Activated CD8-positive, alpha-beta memory T cell treated with anti-CD3 and anti-CD28 coated beads for 4 hours (primary cell): Measurements from ENCODE around the gene TEX47.

ENCODE experiments used
- DNase-seq, 2 donors: peaks; one replicate each; pipeline ENCODE4 v3.0.0-alpha.2; 2020; ENCODE audit warnings: low read depth in 2 of 2

TEX47 gene

DNA sequence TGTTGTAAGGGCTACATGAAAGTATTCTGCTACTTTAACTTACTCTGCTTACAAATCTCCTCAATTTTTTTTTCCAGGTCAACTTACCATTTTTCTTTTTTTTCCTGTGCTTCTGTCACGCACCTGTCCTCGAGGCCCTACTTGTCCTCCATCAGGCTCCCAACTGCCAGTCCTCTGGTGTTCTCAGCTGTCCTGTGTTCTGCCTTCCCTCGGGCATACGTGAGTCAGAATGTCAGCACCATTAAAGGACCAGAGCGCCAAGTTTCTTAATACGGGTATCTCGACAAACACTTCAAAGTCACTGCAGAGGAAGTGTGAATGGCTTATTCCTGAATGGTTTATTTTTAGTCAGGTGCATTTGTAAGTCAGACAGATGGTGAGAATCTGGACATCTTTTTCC lies at the start of gene TEX47:
TEX47 (minus strand) TSS at position 185 of the 400 bp plus-strand sequence. CDS start 795 bp downstream, outside the sequence.
- no peak for DNase-seq

DNA sequence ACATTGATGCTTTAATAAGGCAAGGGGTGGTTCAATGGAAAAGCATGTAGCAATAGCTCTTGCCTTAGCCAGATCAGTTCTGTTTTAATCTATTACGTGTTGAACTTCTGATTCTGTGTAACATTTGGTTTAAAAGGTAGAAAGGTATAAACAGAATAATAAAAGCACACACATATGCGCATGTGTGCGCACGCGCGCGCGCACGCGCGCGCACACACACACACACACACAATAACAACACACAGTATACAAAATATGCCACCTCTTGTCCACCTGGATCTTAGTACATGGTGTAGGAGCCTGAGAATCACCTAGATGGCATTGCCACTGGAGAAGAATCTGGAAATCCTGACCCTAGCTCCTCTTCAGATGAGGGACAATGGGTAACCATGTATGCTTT lies 49.6 kb upstream of the TEX47 start:
- DNase-seq, result no peak

DNA sequence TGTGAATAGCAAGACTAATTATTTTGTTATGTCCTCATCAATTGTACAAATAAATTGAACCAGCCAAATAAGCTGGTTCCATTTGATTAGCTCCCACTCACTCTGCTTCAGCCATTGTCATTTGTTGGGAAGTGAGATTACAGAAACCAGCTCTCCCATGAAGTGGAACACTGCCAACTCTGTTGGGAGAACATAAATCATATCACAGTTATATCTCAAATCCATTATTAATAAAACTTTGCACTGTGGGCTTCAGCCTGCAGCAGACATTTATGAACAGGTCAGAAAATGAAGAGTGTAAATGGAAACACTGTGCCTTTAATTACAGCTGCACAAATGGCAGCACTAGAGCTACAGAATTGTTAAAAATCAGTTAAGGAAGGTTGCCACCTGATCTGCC lies 46.7 kb upstream of the TEX47 start:
- no peak for DNase-seq

DNA sequence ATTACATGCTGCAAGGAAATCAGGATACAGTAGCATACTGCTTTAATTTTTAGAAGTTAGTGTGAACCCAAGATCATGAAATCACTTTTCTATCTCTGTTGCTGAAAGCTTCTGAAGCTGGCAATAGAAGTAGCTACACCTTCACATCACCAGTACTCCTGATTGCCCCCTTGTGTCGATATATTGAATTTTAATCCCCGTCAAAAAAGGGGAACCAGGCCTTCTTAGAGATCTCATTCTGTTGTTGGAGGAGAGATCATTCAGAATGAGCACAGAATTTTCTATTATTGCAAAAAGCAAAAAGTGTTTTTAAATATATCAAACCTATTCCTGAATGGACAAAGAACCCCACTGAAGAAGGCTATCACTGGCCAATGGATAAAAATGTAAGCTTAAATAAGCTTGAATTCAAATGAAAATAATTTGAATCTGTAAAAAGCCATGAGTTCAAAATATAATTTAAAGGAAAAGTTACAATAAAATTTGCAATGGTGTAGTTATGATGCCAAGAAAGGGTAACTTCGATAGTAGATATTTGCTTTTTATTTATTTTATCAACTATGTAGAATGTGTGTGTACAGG lies 39.7 kb upstream of the TEX47 start:
- DNase-seq, result no peak

DNA sequence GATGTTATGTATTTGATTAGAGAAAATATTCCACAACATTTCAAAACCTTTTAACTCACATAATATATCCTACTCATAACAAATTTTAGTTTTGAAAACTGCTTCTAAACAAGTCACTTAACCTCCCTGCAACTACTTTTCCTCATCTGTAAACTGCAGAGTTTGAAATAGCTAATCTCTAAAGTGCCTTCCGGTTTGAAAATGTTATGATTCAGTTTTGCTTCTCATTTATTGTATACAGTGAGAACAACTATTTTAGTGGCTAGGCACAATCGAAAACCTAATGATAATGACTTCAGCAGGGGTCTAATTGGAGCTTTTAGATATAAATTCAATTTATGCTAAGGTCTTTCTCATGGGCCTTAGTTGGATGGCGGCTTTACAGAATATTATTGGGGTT lies 30.7 kb upstream of the TEX47 start:
- no peak for DNase-seq

DNA sequence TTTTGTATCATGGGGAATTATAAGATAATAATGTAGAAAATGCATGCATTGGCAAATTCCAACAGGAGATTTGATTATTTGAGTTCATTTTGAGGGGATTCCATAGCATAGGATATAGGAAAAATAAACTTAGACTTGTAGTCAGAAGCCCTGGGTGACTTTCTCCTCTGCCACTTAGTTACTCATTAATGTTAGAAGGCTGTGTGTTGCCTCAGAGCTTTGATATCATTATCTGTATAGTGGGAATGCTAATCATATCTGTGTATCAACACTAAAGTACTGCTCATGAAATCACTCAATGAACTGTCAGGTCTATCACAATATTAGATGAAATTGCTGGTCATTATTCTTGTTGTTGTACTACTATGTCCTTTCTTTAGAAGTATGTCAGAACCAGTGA lies 23.0 kb upstream of the TEX47 start:
- no peak for DNase-seq

DNA sequence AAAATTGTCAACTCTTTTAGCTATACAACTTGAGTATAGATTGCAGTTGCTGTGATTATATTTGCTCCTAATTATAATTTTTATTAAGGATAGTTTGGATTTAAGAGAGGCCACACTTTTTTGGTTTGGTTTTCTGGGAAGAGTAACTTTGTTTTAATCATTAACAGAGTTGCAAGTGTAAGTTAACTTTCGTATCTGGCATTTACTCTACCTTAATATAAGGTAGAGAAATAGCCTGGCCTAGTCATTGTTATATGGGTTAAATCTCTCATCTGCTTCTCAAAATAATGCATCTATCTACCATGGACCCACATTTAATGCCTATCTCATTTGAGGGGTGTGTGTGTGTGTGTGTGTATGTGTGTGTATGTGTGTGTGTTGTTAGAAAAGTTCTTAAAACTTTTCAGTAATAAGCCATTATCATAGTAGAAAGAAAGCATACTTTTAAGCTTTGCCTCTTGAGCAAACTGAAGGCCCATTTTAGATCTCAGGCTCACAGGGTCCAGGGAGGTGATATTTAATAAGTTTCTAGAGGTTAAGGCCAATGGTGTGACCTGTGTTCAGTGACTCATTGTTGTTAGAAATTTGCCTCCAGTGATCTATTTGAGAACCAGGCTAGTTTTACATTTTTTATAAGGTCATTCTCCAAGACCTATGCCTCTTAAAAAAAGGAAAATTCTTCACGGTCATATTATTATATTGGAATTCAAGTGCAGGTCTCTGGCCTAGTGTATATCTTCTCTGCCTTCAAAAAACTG lies 10.9 kb upstream of the TEX47 start:
- DNase-seq, result no peak

DNA sequence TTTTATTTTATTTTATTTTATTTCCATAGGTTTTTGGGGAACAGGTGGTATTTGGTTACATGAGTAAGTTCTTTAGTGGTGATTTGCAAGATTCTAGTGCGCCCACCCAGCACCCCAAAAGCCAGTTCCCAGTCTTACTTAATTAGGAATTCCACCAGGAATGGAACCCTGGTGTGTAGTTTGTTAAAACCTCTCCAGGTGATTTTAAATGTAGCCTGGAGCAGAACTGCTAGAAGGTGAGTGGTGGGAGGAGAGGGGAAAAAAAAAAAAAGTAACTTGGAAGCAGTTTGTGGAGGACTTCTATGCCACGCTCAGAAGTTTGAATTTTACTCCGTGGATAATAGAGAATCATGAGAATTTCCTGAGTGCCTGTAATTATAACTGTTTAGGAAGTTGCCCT lies 5.5 kb upstream of the TEX47 start:
- no peak for DNase-seq

DNA sequence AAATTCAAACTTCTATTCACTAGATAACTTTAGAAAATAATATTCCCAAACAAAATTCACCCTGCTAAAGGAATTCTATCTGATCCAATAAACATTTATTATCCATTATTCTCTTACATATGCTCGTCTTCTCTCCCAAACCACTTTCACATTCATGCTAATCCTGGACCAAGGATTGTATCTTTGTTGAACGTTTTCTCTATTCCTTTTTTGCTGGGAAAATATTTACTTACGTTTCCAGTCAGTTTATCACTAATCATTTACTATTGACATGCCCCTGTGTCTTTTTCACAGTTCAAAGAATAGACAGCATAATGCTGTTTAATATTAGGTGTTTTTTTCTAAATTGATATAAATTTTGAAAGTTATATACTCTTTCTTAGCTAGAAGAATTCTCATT lies 3.2 kb downstream of the TEX47 start:
- DNase-seq, result no peak

DNA sequence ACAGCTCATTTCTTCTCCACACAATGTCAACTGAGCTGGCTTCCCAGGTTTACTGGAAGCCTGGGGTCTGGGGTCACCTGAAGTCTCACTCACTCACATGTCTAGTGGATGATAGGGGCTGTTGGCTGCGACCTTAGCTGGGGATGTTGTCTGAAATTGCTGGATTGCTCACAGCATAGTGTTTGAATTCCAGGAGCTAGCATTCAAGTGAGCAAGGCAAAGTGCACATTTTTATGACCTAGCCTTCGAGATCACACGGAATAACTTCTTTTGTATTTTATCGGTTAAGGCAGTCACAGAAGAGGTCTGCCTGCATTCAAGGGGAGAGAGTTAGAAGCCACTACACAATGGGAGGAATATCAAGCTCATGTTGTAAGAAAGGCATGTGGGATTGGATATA lies 3.6 kb downstream of the TEX47 start:
- no peak for DNase-seq

DNA sequence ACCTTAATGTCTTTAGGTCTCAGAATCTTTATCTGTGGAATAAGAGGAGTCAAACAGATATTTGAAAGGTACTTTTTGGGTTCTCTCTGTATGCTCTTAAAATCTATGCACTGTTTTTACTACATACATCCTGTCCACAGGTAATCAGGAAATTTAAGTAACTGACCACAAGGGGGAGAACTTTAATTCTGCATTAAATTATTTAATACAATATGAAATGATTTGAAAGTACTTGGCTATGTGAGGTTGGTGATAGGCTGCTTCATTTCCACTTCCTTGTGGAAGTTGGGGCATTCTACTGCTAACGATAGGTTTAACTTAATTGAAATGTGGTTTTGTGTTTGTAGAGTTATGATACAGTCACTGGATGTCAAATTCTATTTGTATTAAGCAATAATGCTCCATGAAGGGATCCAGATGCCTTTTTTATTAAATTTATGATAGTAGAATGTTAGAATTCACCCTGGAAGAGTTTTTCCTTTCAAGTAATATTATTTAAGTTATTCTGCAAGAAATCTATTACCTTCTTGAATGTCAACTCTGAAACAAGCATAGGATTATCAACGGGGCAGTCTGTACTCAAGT lies 6.0 kb downstream of the TEX47 start:
- no peak for DNase-seq

DNA sequence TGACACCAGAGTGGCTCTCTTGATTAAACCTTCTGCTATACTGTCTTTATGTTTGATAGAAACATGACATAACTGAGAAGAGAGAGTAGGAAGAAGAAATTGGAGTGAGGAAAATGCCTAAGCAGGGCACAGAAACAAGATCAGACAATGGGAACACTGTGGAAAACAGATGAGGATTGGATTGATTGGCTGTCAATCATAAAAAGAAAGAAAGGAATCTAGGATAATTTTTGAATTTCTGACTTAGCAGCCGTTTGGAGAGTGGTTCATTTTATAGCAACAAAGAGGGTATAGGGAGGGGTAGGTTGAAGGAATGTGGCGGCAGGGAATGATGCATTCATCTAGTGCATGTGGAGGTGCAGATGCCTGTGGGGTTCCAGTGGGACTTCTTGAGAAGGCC lies 7.8 kb downstream of the TEX47 start:
- DNase-seq, result no peak

DNA sequence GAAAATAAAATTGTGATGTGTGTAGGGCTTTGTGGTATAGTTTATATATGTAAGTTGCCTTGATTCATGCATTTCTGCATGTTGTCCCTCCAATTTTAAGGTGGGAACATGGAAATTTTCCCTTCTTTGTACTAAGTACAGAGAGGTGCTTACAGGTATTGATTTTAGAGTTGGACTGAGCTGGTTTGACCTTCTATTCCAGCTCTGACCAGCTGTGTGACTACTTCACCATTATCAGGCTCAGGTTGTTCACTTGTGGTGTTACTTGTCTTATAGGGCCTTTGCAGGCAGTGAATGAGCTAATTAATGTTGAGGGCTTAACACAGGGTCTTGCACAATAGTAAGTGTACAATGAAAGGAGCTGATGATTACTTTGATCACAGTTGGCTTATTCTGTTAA lies 19.7 kb downstream of the TEX47 start:
- DNase-seq, result no peak

DNA sequence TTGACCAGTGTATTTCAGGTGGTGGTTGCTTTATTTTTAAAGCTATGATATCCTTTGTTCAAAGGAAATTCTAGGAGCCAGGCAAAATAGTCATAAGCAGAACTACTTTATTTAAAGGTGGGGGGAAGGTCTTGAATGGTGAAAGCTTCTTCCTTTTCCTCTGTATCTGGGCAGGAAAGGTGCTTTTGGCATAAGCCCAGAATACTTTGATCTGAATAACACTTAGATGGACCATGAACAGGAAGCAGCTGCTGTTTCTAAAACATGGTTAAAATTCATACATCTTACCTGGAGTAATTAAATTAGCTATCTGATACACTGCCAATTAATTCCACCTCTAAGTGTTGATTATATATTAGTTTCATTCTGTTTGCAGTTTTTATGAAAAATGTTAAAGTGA lies 22.8 kb downstream of the TEX47 start:
- DNase-seq, result no peak

DNA sequence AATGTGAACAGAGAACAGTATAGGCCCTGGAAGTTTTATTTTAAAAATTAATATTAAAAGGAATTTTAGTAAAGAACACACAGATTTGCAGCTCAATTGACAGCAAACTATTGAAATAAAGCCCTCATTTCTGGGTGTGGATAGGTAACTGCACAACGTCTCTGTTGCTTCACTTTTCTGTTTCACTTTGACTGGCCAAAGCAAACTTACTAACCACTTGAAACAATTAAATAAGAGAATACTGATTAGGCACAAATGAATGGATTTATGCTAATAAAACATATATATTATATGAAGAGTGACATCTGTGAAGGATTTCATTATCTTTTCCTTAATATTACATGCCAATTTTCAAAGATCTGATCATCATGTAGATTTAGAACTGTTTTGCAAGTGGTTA lies 24.1 kb downstream of the TEX47 start:
- DNase-seq, result no peak

DNA sequence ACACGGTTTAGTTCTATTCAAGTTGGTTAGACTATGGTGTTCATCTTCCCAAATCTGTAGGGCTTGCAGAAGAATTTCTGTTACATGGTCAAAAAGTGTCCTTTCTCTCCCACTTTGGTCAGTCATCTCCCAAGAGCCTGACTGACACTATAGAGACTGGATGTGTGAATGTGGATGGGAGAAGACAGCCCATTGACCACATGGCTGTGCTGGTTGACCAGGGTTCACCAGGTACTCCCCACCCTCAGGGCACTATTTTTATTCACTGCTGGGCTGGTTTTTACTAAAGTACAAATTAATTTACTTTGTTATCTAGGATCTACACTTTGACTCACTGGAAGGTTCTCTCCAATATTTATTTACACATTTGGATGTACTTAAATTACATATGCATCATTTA lies 33.8 kb downstream of the TEX47 start:
- no peak for DNase-seq

DNA sequence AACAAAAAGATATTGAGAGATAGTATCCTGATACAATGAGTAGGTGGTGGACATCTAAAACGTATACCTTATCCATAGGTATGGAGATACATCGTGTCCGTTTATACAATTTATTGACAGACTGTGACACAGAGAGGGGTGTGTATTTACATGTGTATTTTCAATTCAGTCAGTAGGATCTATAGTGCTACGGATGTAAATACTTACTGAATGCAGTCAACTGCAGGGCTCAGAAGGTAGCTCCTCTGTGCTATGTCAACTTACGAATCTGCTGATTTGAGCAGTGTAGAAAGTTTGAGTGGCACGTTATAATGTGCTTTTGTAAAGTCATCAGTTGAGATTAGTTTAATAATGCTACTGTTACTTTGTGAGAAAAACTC lies 35.4 kb downstream of the TEX47 start:
- no peak for DNase-seq

DNA sequence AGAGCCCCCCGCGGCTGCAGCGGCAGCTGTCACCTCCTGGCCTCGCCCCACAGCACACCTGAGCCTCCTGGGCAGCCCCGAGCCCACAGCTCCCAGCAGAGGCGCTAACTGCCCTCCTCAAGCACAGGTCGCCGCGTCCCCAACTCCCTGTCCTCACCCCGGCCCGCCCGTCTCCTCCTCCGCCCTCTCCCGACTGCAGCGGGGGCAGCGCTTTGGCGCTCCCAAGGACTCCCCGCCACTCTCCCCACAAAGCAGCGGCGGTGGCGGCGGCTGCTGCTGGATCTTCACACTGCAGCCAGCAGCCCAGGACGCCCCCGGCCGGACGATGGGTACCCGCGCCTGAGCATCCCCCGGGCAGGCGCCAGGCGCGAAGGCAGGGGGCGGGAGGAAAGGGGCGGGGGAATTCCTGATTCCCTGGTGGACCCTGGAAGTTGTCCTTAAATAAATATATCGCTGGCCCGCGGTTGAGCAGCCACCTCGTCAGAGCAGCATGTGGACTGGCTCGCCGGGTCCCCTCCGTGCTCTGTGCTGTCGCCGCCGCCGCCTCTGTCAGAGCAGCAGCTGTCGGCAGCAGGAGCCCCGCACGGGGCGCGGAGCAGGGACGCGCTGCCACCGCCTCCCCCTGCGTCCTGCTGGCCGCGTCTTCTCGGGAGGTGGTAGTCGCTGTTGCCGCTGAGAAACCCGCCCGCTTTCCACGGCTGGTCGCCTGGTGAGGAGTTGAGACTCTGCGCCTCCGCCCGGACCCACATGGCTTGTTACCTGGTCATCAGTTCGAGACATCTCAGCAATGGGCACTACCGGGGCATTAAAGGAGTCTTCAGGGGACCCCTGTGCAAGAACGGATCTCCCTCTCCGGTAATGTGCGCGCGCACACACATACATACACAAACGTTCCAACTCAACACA lies 36.1 kb downstream of the TEX47 start, which contains the start of gene ZNF804B:
ZNF804B (plus strand) TSS at position 471 of the 906 bp plus-strand sequence; CDS start at position 748, 277 bp downstream.
- no peak for DNase-seq

DNA sequence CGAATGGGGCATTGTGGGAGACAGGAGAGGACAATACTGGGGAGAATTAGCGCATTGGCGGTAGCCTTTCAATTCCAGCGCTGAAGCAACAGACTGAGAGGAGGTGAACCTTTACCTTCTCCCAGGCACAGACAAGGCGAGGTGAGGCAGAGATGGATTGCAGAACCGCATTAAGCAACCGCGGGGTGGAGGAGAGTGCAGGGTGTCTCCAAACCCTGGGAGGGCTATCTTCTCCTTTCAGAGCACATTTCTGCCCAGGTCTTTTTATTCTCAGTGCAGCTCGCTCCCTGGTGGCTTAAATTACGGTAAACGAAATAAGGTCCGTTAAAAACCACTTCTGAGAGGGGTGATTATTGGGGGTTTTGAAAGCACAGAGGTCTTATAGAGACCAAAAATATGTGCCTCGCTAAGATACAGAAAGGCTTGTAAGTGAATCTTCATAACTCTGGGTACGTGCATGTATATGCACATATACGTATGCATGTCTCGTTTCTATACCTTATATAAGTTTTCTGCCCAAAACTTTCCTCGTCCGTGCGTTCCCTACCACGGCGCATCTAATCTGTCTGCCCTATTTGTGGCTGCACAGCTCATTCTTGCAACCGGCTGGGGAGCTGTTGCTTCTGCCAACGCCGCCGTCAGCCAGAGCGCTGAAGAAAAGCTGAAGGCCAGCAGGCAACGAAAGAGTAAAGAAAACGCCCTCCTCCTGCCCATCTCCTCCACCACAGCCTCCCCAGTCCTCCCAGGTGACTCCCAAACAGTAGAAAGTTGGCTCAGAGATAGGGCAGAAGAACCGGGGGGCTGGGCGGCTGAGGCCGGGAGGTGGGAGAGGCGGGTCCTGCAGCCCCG lies 36.9 kb downstream of the TEX47 start:
- no peak for DNase-seq

DNA sequence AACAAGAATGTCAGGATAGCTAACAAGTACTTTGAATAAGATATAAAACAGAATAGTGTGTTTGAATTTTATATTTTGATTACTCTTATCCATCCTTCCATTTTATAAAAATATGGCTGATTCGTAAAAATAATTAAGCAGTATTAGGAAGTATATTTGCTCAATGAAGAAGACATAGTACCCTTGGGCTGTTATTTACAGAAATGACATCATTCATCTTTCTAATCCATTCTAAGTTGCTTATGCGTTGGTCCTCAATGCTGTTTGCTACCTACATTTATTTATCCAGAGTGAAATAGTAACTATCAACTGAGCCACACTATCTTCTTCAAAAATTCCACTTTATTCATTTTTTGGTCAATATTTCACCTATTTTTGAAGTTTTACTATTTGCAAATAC lies 38.2 kb downstream of the TEX47 start:
- DNase-seq, result no peak

DNA sequence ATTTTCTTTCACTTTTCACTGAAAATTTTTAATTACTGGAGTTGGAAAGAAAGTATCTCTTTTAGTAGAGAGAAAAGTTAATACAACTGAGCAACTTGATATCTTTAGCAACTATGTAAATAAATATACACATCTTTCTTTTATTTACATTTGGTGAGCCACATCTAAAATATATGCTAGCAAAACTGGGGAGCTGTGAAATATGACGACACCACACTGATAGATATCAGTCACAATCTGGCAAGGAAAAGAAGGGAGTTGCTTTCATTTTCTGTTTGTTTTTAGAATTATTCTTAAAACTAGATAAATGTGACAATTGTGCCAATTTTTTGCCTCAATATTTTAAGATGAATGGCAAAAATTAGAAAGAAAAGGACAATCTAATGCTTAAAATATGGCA lies 38.7 kb downstream of the TEX47 start:
- no peak for DNase-seq
